ENCODE measurements around the gene TMEM158.

The TMEM158 gene

GRCh38 chr3:45181496-45181895, 44.6 kb downstream of the TMEM158 start:
- POLR2A ChIA-PET = no interaction called here

GRCh38 chr3:45180899-45181298, 45.2 kb downstream of the TMEM158 start:
- TF ChIP-seq CTCF (IDR thresholded peaks at IDR 0.05; ENCODE audit: control extremely low read depth, extremely low read depth, low read depth, missing control alignments) = no peak
- ChIA-PET POLR2A (no interaction called here), CTCF (no interaction called here)
- no peak for DNase-seq (ENCODE audit: extremely low spot score)

More at GRCh38 chr3:45181496-45181895, 44.6 kb downstream of the TMEM158 start:
- CTCF ChIA-PET = no interaction called here
- DNase-seq (ENCODE audit: extremely low spot score) = no peak
- TF ChIP-seq CTCF (IDR thresholded peaks at IDR 0.05; ENCODE audit: control extremely low read depth, extremely low read depth, low read depth, missing control alignments) = no peak

- CTCF ChIA-PET = no interaction called here
- DNase-seq (ENCODE audit: extremely low spot score) = no peak
- TF ChIP-seq CTCF (IDR thresholded peaks at IDR 0.05; ENCODE audit: control extremely low read depth, extremely low read depth, low read depth, missing control alignments) = no peak
- POLR2A ChIA-PET = no interaction called here
Observed at GRCh38 chr3:45180051-45180450, 46.0 kb downstream of the TMEM158 start.

DNA sequence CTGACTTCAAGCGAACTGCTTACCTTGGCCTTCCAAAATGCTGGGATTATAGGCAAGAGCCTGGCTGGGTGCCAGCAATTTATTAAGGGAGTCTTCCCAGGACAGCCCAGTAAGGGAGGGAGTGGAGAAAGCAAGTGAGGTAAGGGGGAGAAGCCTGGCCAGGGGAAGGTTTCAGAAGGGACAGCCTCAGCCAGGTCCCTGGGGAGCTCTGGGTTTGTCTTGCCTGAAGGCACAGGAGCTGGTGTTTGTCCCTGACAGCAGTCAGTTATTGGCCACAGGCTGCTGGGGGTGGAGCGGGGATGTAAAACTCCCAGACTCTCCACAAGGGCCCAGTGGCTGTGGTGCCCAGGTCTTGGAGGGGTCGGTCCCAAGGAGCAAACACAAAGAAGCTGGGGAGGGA, 46.9 kb downstream of the TMEM158 start:
- ChIA-PET CTCF (no interaction called here), POLR2A (no interaction called here)
- no peak for TF ChIP-seq CTCF (IDR thresholded peaks at IDR 0.05; ENCODE audit: control extremely low read depth, extremely low read depth, low read depth, missing control alignments)
- DNase-seq (ENCODE audit: extremely low spot score) = no peak

- TF ChIP-seq CTCF (IDR thresholded peaks at IDR 0.05; ENCODE audit: control extremely low read depth, extremely low read depth, low read depth, missing control alignments) = no peak
- ChIA-PET CTCF (no interaction called here), POLR2A (no interaction called here)
- no peak for DNase-seq (ENCODE audit: extremely low spot score)
Observed at GRCh38 chr3:45178183-45179023, 47.7 kb downstream of the TMEM158 start.

DNA sequence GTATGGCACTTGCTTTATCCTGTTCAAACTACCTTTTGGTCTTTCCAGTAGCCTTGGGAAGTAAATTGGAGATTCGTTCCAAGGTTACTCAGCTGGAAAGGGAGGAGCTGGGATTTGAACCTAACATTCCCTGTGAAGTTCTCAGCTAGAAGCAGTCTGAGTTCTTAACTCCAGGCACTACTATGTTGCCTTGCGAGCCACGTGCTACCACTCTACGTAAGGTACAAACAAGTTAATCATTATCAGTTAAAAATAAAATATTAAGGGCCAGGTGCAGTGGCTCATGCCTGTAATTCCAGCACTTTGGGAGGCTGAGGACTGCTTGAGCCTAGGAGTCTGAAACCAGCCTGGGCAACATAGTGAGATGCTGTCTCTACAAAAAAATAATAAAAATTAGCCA, 49.2 kb downstream of the TMEM158 start:
- TF ChIP-seq CTCF (IDR thresholded peaks at IDR 0.05; ENCODE audit: control extremely low read depth, extremely low read depth, low read depth, missing control alignments) = no peak
- CTCF ChIA-PET = interaction anchor here (1.1 to 1.3 kb wide), 3 partner anchors 9 to 16 kb away, joined by 3 to 6 read pairs (median 3); no protein-coding TSS in a partner anchor
- POLR2A ChIA-PET = no interaction called here
- DNase-seq (ENCODE audit: extremely low spot score) = no peak
